Measurements from ENCODE around the gene ETS1.

DNA sequence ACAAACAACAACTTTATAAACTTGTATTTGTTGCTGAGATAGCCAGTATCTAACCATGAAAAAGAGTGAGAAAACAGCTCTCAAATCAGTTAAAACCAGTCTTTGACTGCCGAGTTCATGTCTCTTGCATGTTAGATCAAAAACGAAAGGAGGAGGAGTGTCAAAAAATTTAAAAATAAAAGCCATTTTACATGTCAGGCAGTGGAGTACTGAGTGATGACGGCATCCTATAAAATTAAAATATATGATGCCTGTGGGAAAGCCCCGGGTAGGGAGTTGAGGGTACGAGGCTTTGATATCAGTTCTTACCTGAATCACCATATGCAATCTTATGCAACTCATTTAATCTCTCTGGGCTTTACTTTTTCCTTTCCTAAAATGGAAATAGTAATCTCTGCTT, 117.3 kb downstream of the ETS1 start:
- TF ChIP-seq, protein P1, sequence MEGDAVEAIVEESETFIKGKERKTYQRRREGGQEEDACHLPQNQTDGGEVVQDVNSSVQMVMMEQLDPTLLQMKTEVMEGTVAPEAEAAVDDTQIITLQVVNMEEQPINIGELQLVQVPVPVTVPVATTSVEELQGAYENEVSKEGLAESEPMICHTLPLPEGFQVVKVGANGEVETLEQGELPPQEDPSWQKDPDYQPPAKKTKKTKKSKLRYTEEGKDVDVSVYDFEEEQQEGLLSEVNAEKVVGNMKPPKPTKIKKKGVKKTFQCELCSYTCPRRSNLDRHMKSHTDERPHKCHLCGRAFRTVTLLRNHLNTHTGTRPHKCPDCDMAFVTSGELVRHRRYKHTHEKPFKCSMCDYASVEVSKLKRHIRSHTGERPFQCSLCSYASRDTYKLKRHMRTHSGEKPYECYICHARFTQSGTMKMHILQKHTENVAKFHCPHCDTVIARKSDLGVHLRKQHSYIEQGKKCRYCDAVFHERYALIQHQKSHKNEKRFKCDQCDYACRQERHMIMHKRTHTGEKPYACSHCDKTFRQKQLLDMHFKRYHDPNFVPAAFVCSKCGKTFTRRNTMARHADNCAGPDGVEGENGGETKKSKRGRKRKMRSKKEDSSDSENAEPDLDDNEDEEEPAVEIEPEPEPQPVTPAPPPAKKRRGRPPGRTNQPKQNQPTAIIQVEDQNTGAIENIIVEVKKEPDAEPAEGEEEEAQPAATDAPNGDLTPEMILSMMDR (conservative IDR thresholded peaks at IDR 0.05; ENCODE audit: low read depth, low read length), result no peak
- no peak for TF ChIP-seq EZH2 (IDR thresholded peaks at IDR 0.05; ENCODE audit: borderline replicate concordance, low read depth, low read length, poor library complexity, severe bottlenecking)

Measured in A673 (cell line).